CD4-positive, alpha-beta T cell treated with Interleukin-1 beta for 1 hour (primary cell): Measurements from ENCODE around the gene NPEPL1.

Experiments used
- DNase-seq, 2 donors: peaks; one replicate each; pipeline ENCODE4 v3.0.0-alpha.2; 2020 to 2022

Gene NPEPL1

DNA sequence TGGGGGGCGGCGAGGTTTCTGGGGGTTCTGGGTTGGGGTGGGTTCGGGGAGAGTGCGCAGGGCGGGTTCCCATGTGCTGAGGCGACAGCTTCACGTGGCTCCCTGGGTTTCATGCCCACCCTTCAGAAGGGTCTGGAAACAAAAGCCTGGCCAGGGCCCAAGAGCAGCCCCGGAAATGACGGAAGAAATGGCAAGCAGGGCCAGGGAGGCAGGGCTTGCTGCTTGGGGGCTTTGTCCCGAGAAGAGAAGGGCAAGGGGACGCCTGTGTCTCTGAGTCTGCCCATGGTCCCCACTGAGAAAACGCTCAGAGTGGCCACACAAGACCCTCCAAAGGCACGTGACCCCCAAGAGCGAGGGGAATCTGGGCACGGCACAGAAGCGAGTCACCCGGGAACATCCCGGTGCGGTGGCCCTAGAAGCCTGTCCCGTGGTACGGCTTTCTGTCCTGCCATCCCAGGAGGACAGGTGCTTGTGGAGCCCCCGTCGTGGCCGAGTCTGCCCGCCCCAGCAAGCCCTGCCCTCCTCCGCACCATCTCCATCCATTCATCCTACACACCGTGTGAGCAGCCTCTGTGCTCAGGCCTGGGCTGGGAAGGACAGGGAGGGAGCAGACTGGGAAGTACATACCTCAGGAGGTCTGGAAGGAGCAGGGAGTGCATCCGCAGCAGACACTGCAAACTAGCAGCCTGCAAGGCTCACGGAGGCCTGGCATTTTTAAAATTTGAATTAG is 9.0 kb downstream of the NPEPL1 start:
- no peak for DNase-seq

DNA sequence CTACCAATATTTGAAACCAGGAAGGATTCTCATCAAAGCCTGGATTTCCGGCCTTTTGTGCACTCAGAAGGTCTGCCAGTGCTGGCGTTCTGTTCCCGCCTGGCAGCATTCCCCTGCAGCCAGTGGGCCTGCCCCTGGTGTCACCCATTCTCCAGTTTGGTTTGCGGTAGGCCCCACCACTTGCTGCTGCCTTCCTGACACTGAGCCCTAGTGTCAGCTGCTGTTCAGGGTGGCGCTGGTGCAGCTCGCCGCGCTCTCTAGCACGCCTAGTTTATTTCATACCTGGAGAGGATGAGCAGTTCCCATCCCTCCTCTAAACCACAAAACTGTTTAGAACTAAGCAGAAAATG is 9.5 kb downstream of the NPEPL1 start:
- DNase-seq: no peak

DNA sequence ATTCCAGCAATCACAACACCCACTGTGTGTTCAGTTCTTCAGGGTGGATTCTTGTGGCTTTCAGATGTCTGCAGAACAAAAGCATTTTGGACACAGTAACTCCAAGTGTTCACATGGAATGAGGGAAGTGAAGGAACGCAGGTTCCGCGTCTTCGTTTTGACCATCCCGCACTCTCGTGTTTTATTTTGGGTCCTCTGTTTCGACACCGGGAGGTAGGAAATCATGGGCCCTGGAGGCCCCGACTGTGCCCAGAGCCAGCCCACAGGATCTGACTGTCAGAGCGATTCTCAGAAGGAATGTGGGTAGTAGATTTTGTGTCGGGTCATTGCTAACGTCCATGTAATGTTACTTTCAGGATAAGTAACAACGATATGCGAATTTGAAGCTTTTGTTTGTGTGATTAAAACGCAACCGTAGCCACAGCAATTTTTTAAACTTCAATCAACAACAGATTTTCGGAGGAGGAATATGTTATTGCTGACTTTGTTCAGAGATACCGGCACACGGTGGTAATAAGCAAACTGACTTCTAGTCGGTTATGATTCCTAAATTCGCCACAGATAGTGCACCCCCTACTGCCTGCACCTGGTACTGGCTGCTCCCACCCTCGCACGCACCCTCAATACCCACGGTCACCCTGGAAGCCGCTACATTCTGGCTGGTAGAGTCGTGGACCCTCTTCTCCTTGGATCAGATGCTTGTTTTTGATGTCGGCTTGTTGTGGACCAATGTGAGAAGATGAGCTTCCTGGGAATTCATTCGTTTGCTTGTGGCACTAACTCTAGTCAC is 10.5 kb downstream of the NPEPL1 start:
- peak in 1 of 2 donors; percentile 17 for DNase-seq

DNA sequence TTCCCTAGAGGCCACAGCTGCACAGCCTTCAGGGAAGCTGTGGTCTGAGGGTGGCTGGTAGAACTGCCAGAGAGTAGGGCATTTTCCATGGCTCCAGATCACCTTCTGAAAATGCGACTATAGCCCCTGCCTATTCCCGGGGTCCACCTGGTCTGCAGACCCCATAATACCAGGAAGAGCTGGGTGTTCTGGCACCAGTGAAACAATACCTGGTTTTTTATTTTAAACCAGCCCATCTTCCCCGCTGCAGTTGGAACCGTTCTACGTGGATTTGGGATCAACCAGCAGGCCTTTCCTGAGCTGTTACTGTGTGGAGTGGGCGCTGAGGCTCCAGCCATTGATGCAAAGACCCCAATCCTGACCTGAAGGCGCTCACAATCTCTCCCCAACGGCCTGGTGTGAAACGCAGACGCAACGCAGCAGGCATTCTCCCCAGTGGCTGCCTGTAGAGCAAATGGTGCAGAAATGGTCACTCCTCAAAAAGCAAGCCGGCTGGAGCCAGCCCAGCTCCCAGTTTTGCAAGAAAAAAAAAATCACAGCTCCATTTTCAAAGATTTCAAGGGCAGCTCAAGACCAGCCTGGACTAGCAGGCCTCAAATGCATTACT is 11.3 kb downstream of the NPEPL1 start:
- DNase-seq: no peak

DNA sequence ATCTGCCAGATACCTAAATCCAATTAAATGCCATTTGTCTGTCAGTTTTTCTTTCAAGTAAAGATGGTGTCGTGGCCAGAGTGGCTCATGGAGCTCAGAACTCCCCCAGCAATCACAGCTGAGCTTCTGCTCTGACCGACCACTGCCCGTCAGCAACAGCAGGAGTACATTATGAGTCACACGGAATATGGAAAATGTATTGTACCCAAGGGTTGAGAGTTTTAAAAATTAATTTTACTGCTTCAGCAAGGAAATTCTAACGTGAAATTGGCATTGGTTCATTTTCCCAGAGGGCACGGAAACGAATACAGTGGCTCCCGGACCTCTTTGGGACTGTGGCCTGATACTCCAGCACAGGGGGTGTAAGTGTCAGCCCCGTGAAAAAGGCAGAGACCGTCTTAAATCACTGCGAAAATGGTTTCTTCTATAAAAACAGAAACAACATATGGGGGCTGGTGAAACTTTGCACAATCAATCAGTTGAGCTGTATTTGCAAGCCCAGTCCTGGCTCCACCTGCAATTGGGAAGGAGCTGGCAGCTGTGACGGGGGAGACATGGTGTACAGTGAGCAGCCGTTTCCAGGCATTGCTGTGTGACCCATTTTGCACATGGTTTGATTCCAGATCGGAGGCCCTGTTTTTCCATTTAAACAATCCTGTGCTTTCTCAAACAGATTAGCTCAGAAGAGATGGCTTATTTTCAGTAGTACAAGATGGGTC is 12.8 kb downstream of the NPEPL1 start:
- no peak for DNase-seq

DNA sequence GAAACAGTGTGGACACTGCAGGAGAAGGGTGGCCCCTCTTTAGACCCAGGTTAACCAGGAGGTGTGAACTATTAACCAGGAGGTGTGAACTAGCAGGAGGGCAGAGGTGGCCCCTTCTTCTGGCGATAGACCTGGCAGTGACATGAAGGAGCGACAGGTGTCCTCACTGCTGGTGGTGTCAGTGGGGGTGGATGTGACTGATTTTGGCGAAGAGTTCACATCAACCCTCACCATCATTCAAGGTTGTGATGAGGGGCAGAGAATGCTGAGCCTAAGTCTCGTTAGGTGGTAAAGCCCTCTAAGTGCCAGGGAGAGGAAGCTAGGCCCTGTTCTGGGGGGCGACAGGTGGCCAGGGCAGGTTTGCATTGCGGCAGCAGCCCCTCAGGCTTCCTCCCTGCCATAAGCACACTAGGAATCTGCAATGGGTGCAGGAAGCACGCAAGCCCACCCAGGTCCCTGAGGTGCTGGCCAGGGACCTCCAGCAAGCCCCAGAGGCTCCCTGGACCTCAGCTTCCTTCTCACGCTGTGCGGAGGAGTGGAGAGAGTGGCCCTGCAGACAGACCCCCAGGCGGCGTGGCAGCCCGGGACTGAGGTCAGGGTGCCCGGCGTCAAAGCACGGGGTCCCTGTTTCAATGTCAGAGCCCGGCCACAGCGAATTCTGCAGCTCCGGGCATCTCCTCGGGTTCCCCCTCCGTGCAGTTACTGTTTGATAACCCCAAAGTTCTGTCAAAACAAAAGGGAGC is 13.7 kb downstream of the NPEPL1 start:
- DNase-seq: no peak

DNA sequence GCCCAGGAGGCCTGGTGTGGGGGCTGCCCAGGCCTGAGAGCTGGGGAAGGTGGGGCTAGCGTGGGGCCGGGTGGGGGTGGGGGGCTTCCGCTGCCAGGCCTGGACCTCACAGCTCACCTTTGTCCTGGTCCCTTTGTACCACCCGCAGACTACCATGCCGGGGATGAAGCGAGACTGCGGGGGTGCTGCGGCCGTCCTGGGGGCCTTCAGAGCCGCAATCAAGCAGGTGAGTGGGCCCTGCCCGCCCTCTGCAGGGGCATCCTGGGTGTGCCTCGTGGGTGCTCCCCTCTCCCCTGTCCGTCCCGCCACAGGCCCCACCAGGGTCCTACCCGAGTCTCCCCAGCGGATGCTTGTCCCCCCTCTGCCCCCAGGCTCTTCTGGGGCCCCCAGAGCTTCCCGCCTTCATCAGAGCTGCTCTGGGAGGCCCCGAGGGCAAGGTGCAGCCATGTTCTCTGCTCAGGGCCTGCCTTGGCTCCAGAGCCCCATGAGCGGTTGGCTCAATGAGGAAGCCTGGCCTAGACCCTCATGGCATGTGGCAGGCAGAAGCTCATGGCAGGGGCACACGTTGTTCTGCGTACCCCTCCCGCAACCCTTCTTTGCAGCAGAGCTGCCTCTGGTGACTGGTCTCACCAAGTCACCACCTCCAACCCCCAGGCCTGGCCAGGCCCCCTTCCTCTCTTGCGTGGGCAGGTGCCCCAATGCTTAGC is 14.5 kb downstream of the NPEPL1 start:
- DNase-seq: no peak

DNA sequence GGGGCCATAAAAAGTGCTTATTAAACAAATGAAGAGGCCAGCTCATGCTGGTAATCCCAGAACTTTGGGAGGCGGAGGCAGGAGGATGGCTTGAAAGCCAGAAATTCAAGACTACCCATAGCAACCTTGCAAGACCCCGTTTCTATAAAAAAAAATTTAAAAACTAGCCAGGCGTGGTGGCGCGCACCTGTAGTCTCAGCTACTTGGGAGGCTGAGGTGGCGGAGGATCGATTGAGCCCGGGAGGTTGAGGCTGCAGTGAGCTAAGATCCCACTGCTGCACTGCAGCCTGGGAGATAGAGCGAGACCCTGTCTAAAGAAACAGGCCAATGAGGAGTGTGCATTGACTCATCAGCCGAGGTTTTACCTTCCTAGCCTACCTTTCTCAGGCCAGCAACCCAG is 15.2 kb downstream of the NPEPL1 start:
- DNase-seq: no peak

DNA sequence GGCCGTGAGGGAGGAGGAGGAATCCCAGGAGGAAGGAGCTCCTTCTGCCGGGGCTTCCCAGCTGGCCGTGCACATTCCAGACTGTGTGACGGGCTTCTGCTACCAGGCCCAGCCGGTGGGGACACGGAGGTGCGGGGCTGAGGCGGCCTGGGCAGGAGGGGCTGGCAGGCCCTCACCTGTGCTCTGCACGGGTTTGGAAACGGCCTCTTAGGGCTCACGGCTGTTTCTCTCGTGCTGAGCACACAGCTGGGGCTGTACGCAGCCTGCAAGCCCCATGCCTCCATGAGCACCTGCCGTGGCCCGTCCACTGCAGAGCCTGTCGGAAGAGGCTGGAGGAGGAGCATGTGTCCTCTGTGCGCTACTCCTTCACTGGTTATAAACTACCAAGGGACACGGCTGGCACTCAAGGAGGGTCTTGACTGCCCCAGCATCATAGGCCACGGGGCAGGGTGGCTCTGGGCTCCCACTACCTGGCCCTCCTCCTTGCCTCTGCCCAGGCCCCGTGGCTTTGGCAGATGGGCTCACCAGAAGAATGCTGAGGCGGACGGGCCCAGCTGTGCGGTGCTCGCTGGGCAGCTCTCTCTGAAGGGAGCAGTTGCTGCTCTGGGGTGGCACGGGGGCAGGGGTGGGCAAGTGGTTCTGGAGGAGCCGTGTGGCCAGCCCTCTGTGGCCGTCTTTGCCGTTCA is 15.8 kb downstream of the NPEPL1 start:
- no peak for DNase-seq

DNA sequence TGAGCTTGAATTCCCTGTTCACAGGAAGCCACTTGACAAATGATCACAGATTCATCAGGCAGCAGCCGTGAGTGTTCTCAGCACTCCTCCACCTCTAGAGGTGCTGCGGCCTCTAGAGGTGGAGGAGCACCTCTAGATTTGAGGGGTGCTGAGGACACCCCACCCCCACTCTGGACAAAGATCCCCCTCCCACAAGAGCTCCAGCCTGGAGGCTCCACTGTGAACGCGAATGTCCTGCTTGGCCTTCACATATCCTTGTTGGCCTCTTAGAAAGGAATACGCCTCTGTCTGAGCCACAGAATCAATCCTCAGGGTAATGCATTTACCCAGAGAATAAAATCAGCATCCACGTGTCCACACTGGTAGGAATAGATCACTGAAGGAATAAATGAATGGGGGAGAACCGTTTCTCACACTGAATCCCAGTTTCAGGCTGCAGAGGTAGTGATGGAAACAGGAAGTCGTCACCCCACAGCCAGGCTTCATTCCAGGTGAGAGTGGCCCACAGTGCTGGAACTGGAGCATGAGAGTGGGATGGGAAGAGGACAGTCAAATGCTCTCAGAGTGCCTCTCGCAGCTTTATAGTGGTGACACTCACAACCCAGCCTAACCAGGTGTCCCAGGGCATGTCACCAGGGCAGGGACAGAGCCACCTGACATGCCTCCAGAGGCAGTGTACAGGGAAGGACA is 16.6 kb downstream of the NPEPL1 start:
- DNase-seq: no peak

DNA sequence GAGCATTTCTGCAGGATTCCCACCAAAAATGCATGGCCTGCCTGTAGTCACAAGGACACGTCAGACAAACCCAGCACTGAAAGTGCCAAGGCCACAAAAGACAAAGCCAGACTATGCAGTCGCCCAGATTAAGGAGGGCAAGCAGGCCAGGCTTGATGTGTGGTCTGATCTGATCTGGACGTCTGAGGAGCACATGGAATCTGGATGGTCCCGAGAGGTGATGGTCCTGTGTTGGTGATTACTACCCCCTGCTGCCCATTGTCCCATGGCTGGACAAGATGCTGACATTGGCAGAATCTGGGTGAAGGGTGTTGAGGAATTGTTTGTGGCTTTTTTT is 17.1 kb downstream of the NPEPL1 start:
- DNase-seq: no peak

DNA sequence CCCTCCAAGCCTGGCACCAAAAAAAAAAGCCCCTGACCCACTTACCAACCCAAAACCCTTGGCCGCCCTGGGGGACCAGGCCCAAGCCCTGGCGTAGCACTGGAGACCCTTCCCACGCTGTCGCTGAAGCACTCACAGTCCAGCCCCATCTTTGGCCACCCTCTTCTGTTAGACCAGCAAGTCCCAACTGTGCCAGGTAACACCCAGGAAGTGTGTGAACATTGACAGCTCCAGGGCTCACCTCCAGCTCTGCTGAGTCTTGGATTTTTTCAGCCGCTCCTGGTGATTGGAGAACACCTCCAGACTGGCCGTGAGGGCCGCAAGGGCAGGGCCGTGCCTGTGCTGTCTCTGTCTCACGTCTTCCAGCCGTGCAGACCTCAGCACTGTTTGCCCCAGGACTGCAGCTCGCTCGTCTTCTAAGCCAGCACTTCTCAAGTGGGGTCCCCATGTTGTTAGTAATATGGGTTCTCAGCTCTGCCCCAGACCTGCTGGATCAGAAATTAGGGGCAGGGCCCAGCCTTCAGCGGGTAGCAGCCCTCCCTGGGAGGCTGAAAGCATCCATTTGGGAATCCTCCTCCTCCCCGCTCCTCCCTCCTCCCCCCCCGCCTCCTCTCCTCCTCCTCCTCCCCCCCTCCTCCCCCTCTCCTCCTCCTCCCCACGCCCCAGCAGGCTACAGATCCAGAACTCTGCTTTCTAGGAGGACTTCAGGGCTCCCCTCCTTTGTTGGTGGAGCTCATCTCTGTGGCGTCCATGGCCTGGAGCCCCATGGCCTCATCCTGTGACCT is 18.1 kb downstream of the NPEPL1 start:
- DNase-seq: no peak

DNA sequence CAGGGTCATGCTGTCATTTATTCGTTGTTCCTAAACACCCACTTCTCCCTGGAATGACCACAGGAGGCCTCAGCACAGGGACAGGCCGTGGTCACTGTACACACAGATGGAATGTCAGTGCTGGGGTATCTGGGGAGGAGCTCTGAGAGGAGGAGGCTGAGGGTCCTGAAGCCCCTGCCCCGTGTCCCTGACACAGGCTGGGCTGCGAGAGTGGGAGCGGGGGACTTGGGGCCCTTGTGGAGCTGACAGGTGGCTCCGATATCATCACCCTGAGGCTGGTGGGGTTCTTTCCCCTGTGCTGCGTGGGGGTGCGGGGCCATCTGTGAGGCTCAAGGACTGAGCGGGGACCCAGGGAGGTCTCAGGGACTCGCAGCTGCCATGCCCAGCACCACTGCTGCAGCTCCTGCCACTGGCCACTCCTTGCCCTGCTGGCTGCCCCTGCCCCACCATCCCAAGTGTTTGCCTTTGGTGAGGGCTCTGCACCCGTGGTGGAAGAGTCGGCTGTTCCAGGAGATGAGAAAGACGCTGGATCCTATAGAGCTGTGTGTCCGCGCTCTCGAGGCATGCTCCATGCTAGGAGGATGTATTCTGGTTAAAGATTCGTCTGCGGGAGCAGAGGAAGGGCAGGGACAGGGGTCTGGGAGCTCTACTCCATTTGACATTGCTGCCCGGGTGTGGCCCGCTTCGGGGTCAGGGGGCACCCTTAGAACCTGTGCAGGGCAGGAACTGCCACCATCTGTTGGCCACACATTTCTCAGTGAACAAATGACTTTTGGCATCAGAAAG is 18.9 kb downstream of the NPEPL1 start:
- DNase-seq: no peak

DNA sequence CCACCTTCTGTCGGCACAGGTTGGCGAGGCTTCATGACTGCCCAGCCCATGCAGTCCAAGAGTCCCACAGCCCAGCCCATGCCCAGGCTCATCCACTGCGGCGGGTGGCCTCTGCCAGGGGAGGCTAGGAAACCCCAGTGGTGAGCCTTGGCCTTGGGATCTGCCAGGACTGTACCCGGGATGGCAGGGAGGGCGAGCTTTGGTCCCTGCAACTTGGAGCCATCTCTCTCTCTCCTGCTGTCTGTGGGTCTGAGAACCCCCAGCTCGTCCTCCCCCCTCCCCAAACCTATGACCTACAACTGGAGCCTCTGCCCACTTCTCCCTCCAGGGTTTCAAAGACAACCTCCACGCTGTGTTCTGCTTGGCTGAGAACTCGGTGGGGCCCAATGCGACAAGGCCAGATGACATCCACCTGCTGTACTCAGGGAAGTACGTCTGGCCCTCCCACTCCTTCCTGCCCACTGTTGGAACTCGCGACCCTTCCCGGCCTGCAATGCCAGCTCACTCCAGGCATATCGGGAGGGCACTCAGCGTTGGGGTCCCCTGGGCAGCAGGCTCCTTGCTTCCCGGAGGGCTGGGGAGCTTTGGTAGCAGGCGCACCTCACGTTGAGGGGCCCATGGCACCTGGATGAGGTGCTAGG is 19.7 kb downstream of the NPEPL1 start:
- DNase-seq: no peak

DNA sequence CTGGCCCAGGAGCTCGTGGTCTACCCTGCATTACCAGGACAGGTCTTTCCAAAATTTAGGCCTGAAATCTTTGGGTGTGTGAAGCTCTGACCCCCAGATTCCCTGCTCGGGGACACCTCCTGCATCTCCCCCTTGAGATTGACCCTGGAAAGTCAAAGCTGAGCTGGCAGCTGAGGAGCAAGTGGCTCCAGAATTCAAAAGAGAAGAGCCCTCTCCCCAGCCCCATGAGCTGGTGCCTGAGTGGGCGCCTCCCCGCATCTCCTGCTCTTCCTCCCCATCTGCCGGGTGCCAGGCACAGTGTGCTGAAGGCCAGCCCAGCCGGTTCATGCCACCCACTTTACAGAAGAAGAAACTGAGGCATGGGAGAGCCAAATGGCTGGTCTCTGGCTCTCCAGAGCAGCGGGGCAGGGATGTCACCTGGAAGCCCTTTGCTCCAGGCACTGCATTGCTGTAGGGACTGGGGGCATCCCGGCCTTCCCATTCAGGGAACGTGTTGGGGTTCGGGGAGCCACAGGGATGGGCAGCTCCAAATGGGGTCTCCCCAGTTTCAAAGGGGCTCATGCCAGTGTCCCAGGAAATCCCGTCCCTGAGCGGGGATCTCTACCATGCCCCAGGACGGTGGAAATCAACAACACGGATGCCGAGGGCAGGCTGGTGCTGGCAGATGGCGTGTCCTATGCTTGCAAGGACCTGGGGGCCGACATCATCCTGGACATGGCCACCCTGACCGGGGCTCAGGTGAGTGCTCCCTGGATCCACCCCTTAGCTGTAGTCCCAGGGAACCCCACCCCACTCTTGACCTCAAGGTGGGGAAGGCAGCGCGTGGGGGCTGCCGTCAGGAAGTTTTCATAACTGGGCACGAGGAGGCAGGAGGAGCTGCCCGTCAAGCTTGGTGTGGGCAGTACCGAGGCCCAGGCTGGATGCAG is 20.5 kb downstream of the NPEPL1 start:
- no peak for DNase-seq

DNA sequence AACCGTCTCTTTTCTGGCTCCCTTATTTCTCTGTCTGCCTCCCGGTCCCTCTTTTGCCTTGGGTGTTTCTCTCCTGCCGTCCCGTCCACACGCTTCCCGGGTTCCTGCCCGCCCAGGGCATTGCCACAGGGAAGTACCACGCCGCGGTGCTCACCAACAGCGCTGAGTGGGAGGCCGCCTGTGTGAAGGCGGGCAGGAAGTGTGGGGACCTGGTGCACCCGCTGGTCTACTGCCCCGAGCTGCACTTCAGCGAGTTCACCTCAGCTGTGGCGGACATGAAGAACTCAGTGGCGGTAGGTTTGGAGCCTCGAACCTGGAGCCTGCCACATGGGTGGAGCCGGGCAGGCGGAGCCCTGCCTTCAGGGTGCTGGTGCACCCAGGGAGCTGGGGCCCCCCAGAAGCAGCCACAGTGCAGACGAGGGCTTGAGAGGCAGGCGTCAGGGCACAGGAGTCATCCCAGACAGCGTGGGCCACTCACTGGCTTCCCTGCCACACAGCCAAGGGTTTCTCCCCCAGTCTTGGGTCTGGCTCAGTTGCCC is 21.3 kb downstream of the NPEPL1 start:
- DNase-seq: no peak

DNA sequence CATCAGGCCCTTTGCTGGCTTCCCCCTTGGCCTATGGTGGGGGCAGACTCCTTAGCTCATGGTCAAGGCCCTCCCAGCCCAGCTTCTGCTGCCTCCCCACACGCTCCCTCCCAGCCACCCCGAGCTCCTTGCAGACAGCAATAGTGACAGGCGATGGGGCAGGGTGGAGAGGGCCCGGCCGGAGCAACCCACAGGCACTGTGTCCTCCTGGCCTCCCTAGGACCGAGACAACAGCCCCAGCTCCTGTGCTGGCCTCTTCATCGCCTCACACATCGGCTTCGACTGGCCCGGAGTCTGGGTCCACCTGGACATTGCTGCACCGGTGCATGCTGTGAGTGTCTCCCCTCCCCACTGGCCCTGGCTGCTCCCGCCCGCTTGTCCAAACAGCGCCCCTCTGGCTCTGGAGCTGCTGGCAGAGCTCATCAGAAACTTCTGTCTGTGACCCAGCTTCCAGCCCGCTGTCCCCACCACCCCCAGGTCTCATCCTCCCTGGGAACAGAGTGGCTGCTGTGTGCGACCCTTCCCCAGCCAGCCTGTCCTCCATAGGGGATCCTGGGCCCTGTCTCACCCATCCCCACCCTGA is 21.8 kb downstream of the NPEPL1 start:
- DNase-seq: no peak
